HG03097 (cell line): ENCODE measurements around the gene PTH1R.
A peak's percentile ranks its signal among the peaks of the same experiment; 100 is the strongest.

Source experiments
- ATAC-seq: cut with Tn5 transposase; IDR thresholded peaks from one replicate; pipeline ENCODE4 v1.9.1; 2021; ENCODE audit not compliant: unreplicated experiment, low FRiP score

PTH1R gene

GRCh38 chr3:46926039-46926438 lies 48.5 kb downstream of the PTH1R start:
- no peak for ATAC-seq

GRCh38 chr3:46926447-46926846 lies 48.9 kb downstream of the PTH1R start:
- peak; percentile 1 for ATAC-seq

GRCh38 chr3:46926871-46927717 lies 49.6 kb downstream of the PTH1R start:
- peak; percentile 40 for ATAC-seq

- no peak for ATAC-seq
Measured at GRCh38 chr3:46927718-46928073, 50.2 kb downstream of the PTH1R start.

- no peak for ATAC-seq
Measured at GRCh38 chr3:46928282-46928681, 50.8 kb downstream of the PTH1R start.

- no peak for ATAC-seq
Measured at GRCh38 chr3:46929324-46929723, 51.8 kb downstream of the PTH1R start.

GRCh38 chr3:46930166-46930944 lies 52.8 kb downstream of the PTH1R start:
- ATAC-seq, result no peak

GRCh38 chr3:46930945-46931403 lies 53.5 kb downstream of the PTH1R start:
- no peak for ATAC-seq

GRCh38 chr3:46931631-46932331 lies 54.3 kb downstream of the PTH1R start:
- ATAC-seq, result no peak

- no peak for ATAC-seq
Measured at GRCh38 chr3:46932455-46933225, 55.1 kb downstream of the PTH1R start.

- ATAC-seq, result no peak
Measured at GRCh38 chr3:46933261-46933660, 55.7 kb downstream of the PTH1R start.

- no peak for ATAC-seq
Measured at GRCh38 chr3:46934072-46934471, 56.6 kb downstream of the PTH1R start.

GRCh38 chr3:46934498-46935167 lies 57.1 kb downstream of the PTH1R start:
- ATAC-seq, result no peak

- no peak for ATAC-seq
Measured at GRCh38 chr3:46935168-46935858, 57.8 kb downstream of the PTH1R start.

GRCh38 chr3:46935989-46936558 lies 58.6 kb downstream of the PTH1R start:
- ATAC-seq, result no peak

- ATAC-seq, result no peak
Measured at GRCh38 chr3:46936733-46937250, 59.3 kb downstream of the PTH1R start.

- no peak for ATAC-seq
Measured at GRCh38 chr3:46938118-46938517, 60.6 kb downstream of the PTH1R start.

GRCh38 chr3:46939578-46940445 lies 62.3 kb downstream of the PTH1R start:
- ATAC-seq, result no peak
